ENCODE data around the gene NFATC2.

DNA sequence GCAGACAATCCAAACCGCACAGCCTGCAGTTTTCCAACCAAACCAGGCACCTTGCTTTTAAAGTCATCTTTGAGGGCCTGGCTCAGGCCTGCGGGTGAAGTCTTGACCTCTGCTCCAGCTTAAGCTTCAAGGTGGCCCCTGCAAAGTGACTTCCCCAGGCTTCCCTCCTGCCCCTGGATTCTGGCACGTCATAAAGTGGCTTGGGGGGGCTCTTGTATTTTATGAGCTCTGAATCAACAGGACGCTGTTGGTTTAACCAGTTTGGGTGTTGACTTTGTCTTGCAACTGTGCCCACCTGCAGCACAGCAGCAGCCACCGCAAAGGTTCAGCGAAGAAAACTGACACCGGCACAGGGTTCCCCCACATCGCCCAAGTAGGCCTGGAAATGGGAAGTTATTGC, 81.2 kb downstream of the NFATC2 start:
- TF ChIP-seq BHLHE40 (IDR thresholded peaks at IDR 0.05; ENCODE audit: borderline replicate concordance) (no peak), FOXM1 (IDR thresholded peaks at IDR 0.05; ENCODE audit: borderline replicate concordance) (no peak), SUZ12 (IDR thresholded peaks at IDR 0.05) (no peak), ELF4 (IDR thresholded peaks at IDR 0.05) (no peak), FOXA1 (IDR thresholded peaks at IDR 0.05) (no peak), ZNF384 (IDR thresholded peaks at IDR 0.05) (no peak), FOXK2 (IDR thresholded peaks at IDR 0.05) (no peak), NFRKB (IDR thresholded peaks at IDR 0.05) (no peak), SP1 (IDR thresholded peaks at IDR 0.05) (no peak), CTBP1 (IDR thresholded peaks at IDR 0.05; ENCODE audit: borderline replicate concordance) (no peak)
